HG02678 (cell line): ENCODE results near the gene IL1R2.
"Not testable (repeated sequence)": the region's sequence is repeated elsewhere in the genome, so short reads cannot be mapped to it uniquely, and the experiment has no call there.

Source experiments
- ATAC-seq: cut with Tn5 transposase; IDR thresholded peaks from one replicate; pipeline ENCODE4 v1.9.1; 2021; ENCODE audit warnings: mild to moderate bottlenecking, moderate library complexity; ENCODE audit not compliant: unreplicated experiment

Gene IL1R2

DNA sequence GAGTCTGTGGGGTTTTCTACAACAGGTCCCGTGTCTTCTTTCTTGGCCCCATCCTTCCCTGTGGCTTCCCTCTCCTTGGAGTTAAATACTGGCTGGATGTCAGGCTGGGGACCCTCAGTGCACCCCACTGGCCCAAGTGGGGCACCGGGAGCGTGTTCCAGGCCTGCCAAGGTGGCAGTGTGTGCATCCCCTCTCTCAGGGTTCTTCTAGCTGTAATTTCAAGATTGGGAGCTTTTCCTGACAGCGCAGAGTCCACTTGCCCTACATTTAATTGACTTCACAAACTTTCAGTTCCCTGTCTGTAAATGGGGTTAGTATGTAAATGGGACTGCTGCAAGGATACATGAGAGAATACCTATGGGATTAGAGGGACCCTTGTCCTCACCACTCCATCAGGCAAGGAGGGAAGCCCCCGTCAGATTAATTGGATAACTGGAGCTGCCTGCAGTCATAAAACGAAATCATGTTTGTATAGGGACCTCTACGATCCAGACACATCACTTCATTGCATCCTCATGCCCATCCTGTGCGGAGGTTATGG is 66.6 kb downstream of the IL1R2 start:
- ATAC-seq, result no peak

DNA sequence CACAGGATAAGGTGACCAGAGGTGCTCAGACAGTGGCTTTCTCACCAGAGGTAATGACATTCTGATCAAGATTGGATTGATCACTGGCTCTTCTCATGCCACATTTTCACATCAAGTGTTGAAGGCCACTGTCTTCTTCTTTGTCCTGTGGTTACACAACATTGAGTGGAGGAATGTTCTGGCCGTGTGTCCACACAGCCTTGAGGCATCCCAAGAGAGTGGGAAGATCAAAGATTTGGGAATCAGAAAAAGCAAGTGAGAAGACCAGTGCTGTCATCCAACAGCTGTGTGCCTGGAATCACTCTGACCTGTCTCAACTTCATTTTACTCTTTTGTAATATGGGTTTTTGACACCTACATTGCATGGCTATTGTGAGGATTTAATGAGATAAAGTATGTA is 67.4 kb downstream of the IL1R2 start:
- no peak for ATAC-seq

- ATAC-seq, result no peak
These were observed 68.3 kb downstream of the IL1R2 start for GRCh38 chr2:102060047-102060446.

GRCh38 chr2:102060792-102061191 is 69.0 kb downstream of the IL1R2 start:
- ATAC-seq, result no peak

- ATAC-seq, result no peak
These were observed 69.5 kb downstream of the IL1R2 start for GRCh38 chr2:102061286-102061699.

DNA sequence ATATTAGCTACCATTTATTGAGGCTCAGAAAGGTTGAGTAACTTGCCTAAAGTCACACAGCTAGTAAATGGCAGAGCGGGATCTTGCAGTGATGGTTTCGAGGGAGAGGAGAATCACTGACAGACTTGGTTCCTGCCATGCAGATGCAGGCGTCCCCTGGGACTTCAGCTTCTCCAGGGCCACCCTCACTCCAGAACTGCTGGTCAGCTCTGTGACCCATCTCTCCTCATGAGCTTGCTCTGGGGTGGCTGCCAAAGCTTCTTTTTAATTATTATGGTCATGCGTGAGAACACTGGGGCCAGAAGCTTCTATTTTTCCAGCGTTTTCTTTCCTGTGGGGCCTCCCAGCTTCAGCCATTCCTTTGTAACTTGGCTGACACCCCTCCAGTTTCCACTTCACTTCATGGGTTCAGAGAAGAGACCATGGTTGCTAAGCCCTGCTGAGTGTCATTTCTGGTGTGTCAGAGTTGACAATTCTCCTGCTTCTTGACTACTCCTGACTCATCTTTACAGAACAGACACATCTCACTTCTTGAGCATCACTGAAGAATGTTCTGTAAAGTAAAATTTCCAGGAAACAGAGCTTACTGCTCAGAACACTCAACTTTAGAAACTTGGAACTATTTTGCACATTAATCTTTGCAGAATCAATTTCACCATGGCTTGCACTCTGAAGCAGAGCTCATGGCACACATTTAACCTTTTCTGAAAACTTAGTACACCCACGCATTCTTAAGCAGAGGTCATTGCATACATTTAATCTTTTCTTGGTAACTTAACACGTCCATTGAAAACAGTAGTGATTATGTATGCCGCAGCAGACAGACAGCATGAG is 70.4 kb downstream of the IL1R2 start:
- no peak for ATAC-seq

DNA sequence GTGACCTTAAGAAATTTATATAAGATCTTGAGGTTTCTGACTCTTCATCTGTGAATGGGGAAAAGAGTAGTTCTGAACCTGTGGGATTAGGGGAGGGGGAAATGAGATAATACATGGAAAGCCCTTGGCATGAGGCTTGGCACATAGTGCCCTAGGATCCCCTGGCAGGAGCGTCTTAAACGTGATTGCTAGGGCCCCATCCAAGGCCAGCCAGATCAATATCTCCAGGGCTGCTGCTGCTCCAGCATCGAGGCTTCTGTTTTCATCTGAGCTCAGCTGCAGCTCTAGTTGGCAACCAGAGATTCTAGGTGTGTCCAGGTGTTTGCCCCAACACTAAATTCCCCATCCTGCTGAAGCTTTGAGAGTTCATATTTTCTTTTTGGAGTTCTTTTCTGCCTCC is 71.0 kb downstream of the IL1R2 start:
- no peak for ATAC-seq

DNA sequence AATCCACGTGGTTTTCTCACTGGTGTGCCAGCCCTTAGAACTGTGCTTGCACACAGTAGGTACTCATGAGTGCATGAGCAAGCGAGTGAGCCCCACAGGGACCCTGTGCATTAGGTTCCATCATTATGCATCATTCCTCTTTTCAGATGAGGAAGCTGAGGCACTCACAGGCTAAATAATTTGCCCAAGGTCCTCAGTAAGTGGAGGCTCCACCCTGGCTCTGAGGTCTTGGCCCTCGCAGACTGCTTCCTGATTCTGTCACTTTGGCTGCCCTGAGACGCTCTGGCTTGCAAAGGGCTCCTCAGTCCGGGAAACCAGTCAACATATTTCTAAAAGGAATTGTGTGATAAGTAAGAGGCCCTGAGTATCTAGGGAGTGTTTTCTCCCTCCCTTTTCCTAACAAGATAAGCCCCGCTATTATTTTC is 71.7 kb downstream of the IL1R2 start:
- no peak for ATAC-seq

DNA sequence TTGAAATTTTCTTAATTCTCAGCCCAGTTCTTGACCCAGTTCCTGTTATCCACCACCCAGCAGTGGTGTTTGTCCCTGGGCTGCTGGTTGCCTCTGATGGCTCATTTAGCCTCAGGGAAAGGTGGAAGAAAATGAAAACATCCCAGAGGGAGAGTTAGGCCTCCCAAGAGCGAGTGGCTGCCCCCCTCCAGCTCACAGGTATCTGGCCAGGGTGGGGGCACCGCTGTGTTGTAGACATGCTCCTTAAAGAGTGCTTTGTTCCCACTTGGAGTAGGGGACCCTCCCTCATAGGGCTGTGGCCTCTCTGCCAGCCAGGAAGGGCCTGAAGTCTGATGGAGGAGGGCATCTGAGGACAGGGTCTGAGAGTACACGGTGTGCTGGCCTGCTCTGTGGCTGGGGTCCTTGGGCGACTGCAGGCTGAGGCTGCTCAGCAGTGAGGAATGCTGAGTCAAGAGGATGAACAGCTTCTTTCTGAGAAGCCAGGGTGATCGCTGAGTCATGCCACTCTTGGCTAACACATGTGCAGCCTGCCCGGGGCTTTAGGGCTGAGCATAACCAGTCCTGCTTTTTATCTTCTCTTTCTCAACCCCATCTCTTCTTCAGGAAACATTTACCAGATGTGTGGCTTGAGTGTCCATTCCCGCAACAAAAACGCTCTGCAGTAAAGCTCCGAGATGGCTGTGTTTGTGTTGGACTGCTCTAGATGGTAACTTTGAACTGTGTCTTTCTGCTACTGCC is 72.3 kb downstream of the IL1R2 start:
- ATAC-seq, result no peak

DNA sequence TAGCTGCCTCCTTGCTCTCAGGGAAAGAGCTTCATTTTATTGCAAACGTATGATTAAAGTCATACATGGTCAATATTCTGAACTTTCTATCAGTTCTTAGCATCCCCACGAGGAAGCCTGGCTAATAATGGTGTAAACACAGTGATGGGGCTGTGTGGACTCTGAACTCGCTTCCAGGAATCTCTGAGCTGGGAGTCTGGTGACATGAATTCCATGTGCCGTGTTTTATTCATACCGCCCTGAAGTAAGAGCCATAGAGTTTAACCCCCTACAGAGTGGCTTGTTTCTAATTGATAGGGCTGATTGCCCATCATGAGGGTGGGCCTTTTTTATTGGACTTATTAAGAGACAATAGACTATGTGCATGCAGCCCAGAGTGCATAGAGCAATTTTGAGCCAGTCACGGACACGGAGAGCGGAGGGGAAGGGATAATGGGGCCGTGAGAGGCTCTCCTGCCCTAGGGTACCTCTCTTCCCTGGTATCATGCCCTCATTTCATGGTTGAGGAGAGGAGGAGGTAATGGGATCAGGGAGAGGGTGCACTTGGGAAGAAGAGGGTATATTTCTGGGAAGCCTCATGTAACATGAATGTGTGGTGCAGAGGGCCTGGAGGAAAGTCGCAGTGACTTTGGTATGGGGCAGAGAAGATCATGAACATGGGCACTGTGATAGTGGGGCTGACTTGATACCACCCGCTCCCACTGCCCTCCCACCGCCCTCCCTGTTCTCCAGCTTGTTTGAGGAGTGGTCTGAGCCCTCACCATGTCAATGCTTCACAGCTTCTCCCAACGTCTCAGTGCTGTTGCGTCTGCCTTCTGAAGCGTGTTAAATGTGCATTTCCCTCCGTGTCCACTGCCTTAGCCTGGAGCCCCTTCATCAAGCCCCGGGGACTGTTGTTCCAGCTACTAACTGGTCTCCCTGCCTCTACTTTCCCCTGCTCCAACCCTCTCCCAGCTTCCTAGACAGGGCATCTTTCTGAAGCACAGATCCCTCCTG is 73.2 kb downstream of the IL1R2 start:
- ATAC-seq, result no peak

GRCh38 chr2:102065675-102066252 is 74.0 kb downstream of the IL1R2 start:
- no peak for ATAC-seq

DNA sequence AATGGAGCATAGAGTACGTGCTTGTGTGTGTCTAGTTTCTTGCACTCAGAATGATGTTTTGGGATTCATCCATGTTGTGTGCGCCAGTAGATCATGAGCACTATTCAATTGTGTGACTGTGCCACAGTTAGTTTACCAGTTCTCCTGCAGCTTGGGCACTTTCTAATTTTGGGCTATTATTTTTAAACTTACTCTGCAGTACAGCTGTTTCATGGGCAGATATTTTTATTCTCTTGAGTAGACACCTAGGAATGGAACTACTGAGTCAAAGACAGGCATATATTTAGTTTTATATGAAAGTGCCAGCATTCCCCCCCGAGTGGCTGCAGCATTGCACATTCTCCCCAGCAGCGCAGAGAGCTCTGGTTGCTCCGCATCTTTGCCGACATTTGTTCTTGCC is 74.8 kb downstream of the IL1R2 start:
- ATAC-seq, result no peak

GRCh38 chr2:102068126-102068525 is 76.4 kb downstream of the IL1R2 start:
- ATAC-seq, result not testable (repeated sequence)

GRCh38 chr2:102069311-102069974 is 77.7 kb downstream of the IL1R2 start:
- ATAC-seq, result no peak

DNA sequence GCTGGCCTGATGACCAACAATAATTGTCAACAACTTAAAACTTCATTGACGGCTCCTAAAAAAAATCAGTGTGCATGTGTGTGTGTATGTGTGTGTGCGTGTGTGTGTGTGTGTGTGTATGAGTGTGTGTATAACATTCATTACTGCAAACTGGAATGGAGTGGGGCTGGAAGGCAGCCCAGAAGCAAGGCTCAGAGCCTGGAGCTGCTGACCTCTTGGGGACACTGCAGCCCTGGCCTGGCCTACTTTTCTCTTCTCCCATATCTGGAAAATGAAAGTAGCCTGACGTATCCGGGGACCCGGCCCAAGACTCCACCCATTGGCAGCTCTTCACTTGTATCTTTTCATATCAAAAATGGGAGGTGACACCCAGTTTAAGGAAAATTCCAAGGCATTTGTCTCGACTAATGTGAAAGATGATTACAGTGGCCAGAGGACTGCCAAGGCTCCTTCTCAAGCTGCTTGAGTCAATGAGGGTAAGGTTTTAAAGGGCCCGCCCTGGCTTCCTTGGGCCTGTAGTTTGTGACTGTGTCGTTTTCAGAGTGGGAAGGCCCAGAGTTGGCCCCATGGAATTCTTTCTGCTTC is 78.4 kb downstream of the IL1R2 start:
- no peak for ATAC-seq

GRCh38 chr2:102072741-102073140 is 81.0 kb downstream of the IL1R2 start:
- ATAC-seq, result no peak

DNA sequence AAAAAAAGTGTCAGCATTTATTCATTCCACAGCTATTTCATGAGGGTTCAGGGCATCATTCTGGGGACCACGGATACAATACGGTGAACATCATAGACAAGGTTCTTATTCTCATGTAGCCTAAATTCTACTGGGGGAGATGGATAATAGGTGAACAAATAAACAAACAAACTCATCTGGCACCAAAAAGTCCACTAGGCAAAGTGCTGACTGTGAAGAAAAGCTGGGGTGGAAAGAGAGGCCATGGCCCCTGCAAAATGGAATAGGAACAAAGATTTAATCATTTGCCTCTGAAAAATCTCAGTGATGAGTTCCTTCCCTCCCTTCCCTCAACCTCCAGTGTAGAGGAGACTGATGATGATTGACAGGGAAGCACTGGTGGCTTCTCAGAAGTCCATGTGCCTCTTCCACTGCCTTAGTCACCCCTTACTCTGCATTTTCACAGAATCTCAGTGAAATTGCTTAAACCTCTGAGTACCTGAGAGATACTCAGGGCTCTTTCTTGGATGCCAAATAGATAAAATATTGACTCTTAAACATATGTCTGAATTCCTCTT is 81.5 kb downstream of the IL1R2 start:
- ATAC-seq, result no peak

DNA sequence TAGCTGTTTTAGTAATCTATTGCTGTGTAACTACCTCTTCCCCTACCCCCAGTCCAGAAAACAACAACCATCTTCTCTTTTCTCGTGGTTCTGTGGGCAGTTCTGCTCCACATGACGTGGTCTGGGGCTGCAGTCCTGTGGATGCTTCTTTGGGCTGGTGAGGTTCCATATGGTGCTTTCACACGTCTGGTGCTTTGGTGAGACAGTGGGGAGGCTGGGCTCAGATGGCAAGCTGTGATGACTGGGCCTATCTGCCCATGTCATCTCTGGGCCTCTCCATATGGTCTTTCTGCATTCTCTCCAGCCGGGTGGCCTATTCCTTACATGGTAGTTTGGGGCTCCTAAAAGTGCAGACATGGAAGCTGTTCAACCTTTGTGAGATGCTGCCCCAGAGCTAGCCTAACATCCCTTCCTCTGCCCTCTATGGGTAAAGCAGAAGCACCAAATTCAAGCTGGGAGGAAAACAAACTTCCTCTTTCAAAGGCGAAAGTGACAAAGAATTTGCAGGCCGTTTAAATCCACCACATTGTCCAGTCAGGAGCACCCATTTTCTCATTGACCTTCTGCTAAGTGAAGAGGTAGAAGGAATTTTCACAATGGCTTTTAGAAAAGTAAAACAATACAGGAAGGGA is 82.5 kb downstream of the IL1R2 start:
- ATAC-seq, result no peak

DNA sequence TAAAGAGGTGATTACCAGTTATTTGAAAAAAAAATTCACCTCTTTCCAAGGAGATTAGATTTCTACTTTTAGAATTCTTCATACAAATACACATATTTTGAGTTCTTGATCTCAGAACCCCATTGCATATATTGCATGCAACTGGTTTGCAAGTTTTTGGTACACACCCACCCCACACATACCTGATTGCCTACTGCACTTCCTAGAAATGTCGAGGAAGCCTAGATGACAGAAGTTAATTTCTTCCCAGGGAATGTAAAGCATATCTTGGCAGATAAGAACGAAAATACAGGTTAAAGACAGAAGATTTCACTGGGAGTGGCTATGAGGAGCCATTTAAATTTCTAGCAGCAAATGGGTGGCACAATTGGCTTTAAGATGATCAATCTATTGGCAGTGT is 83.7 kb downstream of the IL1R2 start:
- ATAC-seq, result no peak
